Lower leg skin (tissue), 4 donors: ENCODE results near the gene ARHGEF33. TPM values are rescaled to one million over a fixed set of nuclear protein-coding genes. Genes with fewer than 3 reads are reported as not detected.

ENCODE experiments used
- DNase-seq, 2 donors: peaks; one replicate each; pipeline ENCODE4 v3.0.0-alpha.2; 2019; ENCODE audit warnings: low spot score in 2 of 2
- H3K4me3 ChIP-seq: fragments of 200-600 bp; sonication (generic); 2 replicates; pipeline ENCODE4 v1.5.1; 2017; ENCODE audit warnings: mild to moderate bottlenecking, low read depth; ENCODE audit not compliant: poor library complexity, severe bottlenecking
- CTCF ChIP-seq, 3 donors: fragments of 450-650 bp; IDR thresholded peaks; one replicate each; pipeline ENCODE4 v1.5.1; 2016; ENCODE audit warnings: antibody characterized with exemption in 3 of 3, mild to moderate bottlenecking in 3 of 3, moderate library complexity in 2 of 3
- POLR2A ChIP-seq, 2 donors: fragments of 450-650 bp; IDR thresholded peaks; one replicate each; pipeline ENCODE4 v1.6.1; 2016 to 2017; ENCODE audit warnings: antibody characterized with exemption in 2 of 2, mild to moderate bottlenecking in 1 of 2, moderate library complexity in 1 of 2
- WGBS, 2 donors: methylation state at CpG; one replicate each; pipeline ENCODE4 v1.1.5; 2018; 5-methylcytosine and 5-hydroxymethylcytosine counted together
- intact Hi-C: fragments of 100-400 bp; cut with DNase I; formaldehyde crosslinking; loops from one replicate; pipeline ENCODE4 v1.15.0; 2023; ENCODE audit warnings: low total_unique reads
- total RNA-seq, 4 donors: library from RNA; depleted of rRNA; stranded (reverse); fragments of >200 nt; gene quantifications; one replicate each; pipeline ENCODE4 v1.1.0, GENCODE V29; 2016

Gene ARHGEF33
- total RNA-seq, 4 donors from 2014 or later, result 0.13 to 1.4 (median 0.66) TPM

DNA sequence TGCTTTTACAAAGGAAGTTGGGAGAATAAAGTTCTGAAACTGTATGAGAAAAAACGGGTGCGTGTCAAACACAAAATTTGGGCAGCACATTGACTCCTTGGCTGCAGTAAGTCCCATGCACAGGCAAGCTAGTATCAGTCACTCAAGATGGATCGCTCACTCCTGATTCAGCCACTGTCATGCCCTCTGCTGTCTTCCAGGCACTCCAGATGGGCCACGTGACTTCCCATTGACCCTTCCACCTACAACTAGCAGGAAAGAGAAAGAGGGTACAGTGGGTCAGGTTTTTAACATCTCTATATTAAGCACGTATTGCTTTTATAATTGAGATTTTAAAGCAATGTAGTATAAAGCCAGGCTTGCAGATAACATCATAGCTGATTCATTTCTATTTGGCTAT lies 8.6 kb downstream of the ARHGEF33 start:
- H3K4me3 ChIP-seq, result no peak overlapping the region
- intact Hi-C loops, result no loop called here
- 87 to 90% methylated on average over 5 of the region's 5 CpGs for WGBS, 2 donors
- TF ChIP-seq POLR2A (IDR thresholded peaks at IDR 0.05) (no peak), CTCF (IDR thresholded peaks at IDR 0.05) (no peak)
- DNase-seq, result no peak

DNA sequence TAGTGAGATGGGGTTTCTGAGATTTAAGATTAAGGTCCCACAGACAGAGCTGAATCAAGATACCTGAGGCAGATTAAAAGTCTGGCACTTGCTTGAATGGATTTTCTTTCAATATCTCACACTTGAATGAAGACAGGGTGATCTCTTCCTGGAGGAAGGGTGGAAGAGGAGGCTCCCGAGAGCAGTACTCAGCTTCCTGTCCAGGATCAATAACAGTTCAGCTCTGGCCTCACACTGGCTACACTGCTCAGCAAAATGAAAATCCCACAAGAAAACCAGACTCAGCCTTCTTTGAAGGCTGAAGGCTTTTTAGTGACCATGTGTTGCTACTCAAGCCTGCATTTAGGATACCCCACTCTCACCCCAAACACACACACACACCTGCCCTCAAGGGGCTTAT lies 11.1 kb downstream of the ARHGEF33 start:
- WGBS, 2 donors, result 75 to 90% methylated on average over 1 of the region's 1 CpG

DNA sequence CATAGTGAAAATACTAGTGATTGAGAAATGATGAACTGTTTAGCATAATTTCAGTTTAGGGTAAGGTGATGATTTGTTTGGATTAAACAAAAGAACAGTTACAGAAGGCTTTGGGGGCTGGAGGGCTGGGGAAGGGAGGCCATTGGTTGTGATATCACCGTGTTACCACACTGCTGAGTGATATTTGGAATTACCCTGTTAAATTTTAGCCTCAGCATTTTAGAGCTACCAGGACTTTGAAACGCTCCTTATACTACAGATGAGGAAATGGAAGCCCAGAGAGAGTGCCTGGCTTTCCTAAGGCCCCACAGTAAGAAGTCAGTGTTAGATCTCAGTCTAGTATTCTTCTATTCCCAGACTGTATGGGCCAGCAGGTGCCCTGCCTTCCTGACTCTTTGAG lies 15.6 kb downstream of the ARHGEF33 start:
- WGBS, 2 donors, result 91 to 98% methylated on average over 2 of the region's 2 CpGs
- no peak overlapping the region for H3K4me3 ChIP-seq
- TF ChIP-seq POLR2A (IDR thresholded peaks at IDR 0.05) (no peak), CTCF (IDR thresholded peaks at IDR 0.05) (no peak)
- intact Hi-C loops, result no loop called here
- DNase-seq, result no peak

More for the DNA sequence above, 11.1 kb downstream of the ARHGEF33 start:
- DNase-seq, result no peak
- intact Hi-C loops, result no loop called here
- no peak overlapping the region for H3K4me3 ChIP-seq
- no peak for TF ChIP-seq CTCF (IDR thresholded peaks at IDR 0.05)
- no peak for TF ChIP-seq POLR2A (IDR thresholded peaks at IDR 0.05)

DNA sequence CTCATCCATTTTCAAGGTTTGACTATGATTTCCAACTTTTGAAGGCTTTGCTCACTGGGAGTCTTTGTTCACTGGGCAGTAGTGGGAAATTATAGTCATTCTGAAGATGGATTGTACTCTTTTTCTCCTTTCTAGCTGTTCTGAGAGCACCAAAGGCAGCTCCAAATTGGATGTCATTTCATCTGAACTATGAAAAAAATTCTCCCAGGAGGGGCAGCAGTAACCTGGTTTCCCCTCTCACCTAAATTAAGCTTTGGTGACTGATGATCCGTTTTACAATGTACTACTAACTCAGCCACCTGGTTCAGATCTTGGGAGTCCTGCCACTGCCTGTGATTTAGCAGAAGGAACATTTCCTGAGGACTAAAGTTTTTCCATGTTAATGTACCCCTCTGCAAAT lies 17.6 kb downstream of the ARHGEF33 start:
- 48 to 69% methylated on average over 1 of the region's 1 CpG for WGBS, 2 donors
- no peak for TF ChIP-seq CTCF (IDR thresholded peaks at IDR 0.05)
- TF ChIP-seq POLR2A (IDR thresholded peaks at IDR 0.05), result no peak
- DNase-seq, result no peak
- intact Hi-C loops, result no loop called here
- H3K4me3 ChIP-seq, result no peak overlapping the region

DNA sequence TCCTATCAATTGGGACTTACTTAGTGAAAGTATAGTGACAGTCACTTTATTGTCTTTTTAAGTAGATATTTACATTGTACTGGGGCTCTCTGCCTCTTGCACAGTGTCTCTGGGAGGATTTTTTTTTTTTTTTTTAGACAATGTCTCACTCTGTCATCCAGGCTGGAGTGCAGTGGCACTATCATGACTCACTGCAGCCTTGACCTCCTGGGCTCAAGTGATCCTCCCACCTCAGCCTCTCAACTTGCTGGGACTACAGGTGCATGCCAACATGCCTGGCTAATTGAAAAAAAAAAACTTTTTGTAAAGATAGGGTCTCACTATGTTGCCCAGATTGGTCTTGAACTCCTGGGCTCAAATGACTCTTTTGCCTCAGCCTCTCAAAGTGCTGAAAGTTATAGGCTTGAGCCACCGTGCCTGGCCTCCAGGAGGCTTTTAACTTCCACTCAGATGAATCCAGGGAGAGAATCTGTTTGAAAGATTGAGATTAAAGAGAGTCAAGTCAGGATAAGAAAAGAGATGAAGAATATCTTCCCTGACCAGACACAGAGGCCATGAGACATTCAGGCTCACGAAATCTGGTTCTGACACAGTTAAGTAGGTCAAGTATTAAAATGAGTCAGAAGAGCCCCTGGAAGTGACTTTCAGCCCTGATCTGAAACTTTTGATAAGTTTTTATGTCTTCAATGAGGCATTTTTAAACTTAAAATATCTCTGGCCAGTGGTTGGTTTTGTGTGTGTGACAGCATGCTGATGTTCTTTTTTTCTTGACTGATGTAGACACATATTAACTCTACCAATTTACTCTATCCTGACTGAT lies 18.3 kb downstream of the ARHGEF33 start:
- 72 to 84% methylated on average over 2 of the region's 2 CpGs for WGBS, 2 donors
- no peak for TF ChIP-seq POLR2A (IDR thresholded peaks at IDR 0.05)
- DNase-seq, result no peak
- intact Hi-C loops, result no loop called here
- no peak overlapping the region for H3K4me3 ChIP-seq

- TF ChIP-seq POLR2A (IDR thresholded peaks at IDR 0.05), result no peak
- TF ChIP-seq CTCF (IDR thresholded peaks at IDR 0.05), result no peak
- DNase-seq, result no peak
- no peak overlapping the region for H3K4me3 ChIP-seq
- 94 to 98% methylated on average over 1 of the region's 1 CpG for WGBS, 2 donors
- intact Hi-C loops, result no loop called here
These were observed 20.2 kb downstream of the ARHGEF33 start for GRCh38 chr2:38909872-38910271.
